ENCODE measurements around the gene PDIA6. TPM values are rescaled to one million over a fixed set of nuclear protein-coding genes. Genes with fewer than 3 reads are reported as not detected.

The PDIA6 gene
- total and polyA plus RNA-seq, 2 of the 4 experiments (the other 2 are of a cell fraction): 204 to 349 TPM

GRCh38 chr2:10862330-10862729, 49.7 kb upstream of the PDIA6 start:
- H2AK9ac ChIP-seq (replicated peaks; ENCODE audit: low read depth, low read length, poor library complexity): no peak overlapping the region
- no peaks in the 10 kb centered on the region for H3K9me1 ChIP-seq (ENCODE audit: insufficient read depth, low read length)
- DNase-seq (no peak), ATAC-seq (ENCODE audit: low read depth) (no peak)
- H4K91ac ChIP-seq (ENCODE audit: insufficient read depth, low read depth, low read length): no peak overlapping the region
- H3K9me3 ChIP-seq (ENCODE audit: control insufficient read depth, insufficient read depth, low read length): no peaks in the 10 kb centered on the region
- H4K20me1 ChIP-seq (ENCODE audit: insufficient read depth, low read length): no peaks in the 10 kb centered on the region
- H4K8ac ChIP-seq (ENCODE audit: low read depth in 2 of 2, low read length in 2 of 2): no peak overlapping the region
- no peak overlapping the region for H3K4ac ChIP-seq (ENCODE audit: low read depth, low read length)
- no peak overlapping the region for H2AK5ac ChIP-seq (ENCODE audit: low read depth, low read length)
- no peak overlapping the region for H2AFZ ChIP-seq (replicated peaks; ENCODE audit: low read length, poor library complexity)
- no peak overlapping the region for H3K14ac ChIP-seq (replicated peaks; ENCODE audit: low read depth, low read length)
- CTCF ChIA-PET: no interaction called here
- H3K4me1 ChIP-seq (ENCODE audit: control insufficient read depth, insufficient read depth, low read length): 0 out of 2 replicates have a peak, but pooled peaks cover 2% of the 10 kb centered on the region
- no TSS peak for BruUV-seq (replicated peaks)
- H3K9ac ChIP-seq (ENCODE audit: low read depth, low read length): no peak overlapping the region
- no peaks in the 10 kb centered on the region for H3K79me1 ChIP-seq (ENCODE audit: low read depth in 1 of 2, low read length in 2 of 2)
- no peak overlapping the region for H3K4me3 ChIP-seq (ENCODE audit: insufficient read depth, low read depth, low read length)
- 85% methylated on average over 4 of the region's 10 CpGs; no CpG with 5 or more reads in 1 of the 2 experiments for WGBS, 2 experiments (ENCODE audit: extremely low coverage in 2 of 2, insufficient read length in 1 of 2)
- H3K18ac ChIP-seq (ENCODE audit: low read depth, low read length): no peak overlapping the region
- no peak overlapping the region for H3K27ac ChIP-seq (ENCODE audit: insufficient read depth, low read length)
- dilution Hi-C loops (cut with HindIII; ENCODE audit: low sequenced_read_pairs, unreplicated experiment) (no loop called here), in situ Hi-C loops (cut with MboI; ENCODE audit: low sequenced_read_pairs) (no loop called here), intact Hi-C loops (cut with micrococcal nuclease) (no loop called here)
- H3K27me3 ChIP-seq (ENCODE audit: control insufficient read depth, insufficient read depth, low read length): peaks cover 13% of the 10 kb centered on the region
- no peak overlapping the region for H2BK120ac ChIP-seq (ENCODE audit: low read depth, low read length)
- no peak overlapping the region for H2BK20ac ChIP-seq (ENCODE audit: low read depth, low read length)
- no peak overlapping the region for H3K4me2 ChIP-seq (ENCODE audit: low read depth, low read length)
- no peak overlapping the region for H2BK15ac ChIP-seq (ENCODE audit: low read depth, low read length)
- H3K36me3 ChIP-seq (ENCODE audit: control insufficient read depth, insufficient read depth, low read length): no peaks in the 10 kb centered on the region
- H3K56ac ChIP-seq (ENCODE audit: extremely low read depth, insufficient read depth, low read length): no peak overlapping the region
- no peak overlapping the region for H2BK5ac ChIP-seq (ENCODE audit: low read depth, low read length, poor library complexity, severe bottlenecking)
- no peak for TF ChIP-seq FOS (IDR thresholded peaks at IDR 0.05; ENCODE audit: low read depth, low read length)
- TF ChIP-seq SMC3 (IDR thresholded peaks at IDR 0.05; ENCODE audit: low read depth, low read length): no peak
- no peak for TF ChIP-seq RAD21 (IDR thresholded peaks at IDR 0.05; ENCODE audit: low read length)
- no peak for TF ChIP-seq MXI1 (IDR thresholded peaks at IDR 0.05; ENCODE audit: borderline replicate concordance, low read depth, low read length)
- no peak for TF ChIP-seq CTCF (conservative IDR thresholded peaks at IDR 0.05; ENCODE audit: low read depth, low read length)
- TF ChIP-seq RCOR1 (IDR thresholded peaks at IDR 0.05; ENCODE audit: insufficient replicate concordance, low read length): no peak
- TF ChIP-seq RFX5 (IDR thresholded peaks at IDR 0.05; ENCODE audit: low read depth, low read length): no peak
- no peak for TF ChIP-seq NFE2L2 (IDR thresholded peaks at IDR 0.05; ENCODE audit: low read depth, low read length)
- TF ChIP-seq ELK1 (IDR thresholded peaks at IDR 0.05; ENCODE audit: borderline replicate concordance, low read depth, low read length): no peak
- TF ChIP-seq BHLHE40 (IDR thresholded peaks at IDR 0.05; ENCODE audit: low read depth, low read length): no peak
- TF ChIP-seq CHD1 (IDR thresholded peaks at IDR 0.05; ENCODE audit: low read depth, low read length): no peak
- no peak for TF ChIP-seq POLR2A (IDR thresholded peaks at IDR 0.05; ENCODE audit: low read depth, low read length)
- TF ChIP-seq MAZ (IDR thresholded peaks at IDR 0.05; ENCODE audit: borderline replicate concordance, low read depth, low read length): no peak
- TF ChIP-seq USF2 (IDR thresholded peaks at IDR 0.05; ENCODE audit: low read depth, low read length): no peak
- no peak for TF ChIP-seq CEBPB (IDR thresholded peaks at IDR 0.05; ENCODE audit: low read depth, low read length)
- no peak for TF ChIP-seq MAFK (IDR thresholded peaks at IDR 0.05; ENCODE audit: low read depth, low read length)
- no peak overlapping the region for H3K23ac ChIP-seq (ENCODE audit: low read depth, low read length)
- H4K5ac ChIP-seq (ENCODE audit: low read depth, low read length): no peak overlapping the region
- POLR2A ChIA-PET (ENCODE audit: unreplicated experiment): no interaction called here
